PC-3 (cell line): ENCODE measurements around the gene ATP6AP1.

Experiments used
- CTCF ChIP-seq: fragments of 300-600 bp; sonication (generic); conservative IDR thresholded peaks from 2 replicates; pipeline ENCODE4 v1.5.1; 2017; ENCODE audit warnings: antibody characterized with exemption, low read depth, mild to moderate bottlenecking, low read length
- EZH2 ChIP-seq: fragments of 300-600 bp; sonication (generic); IDR thresholded peaks from one replicate; pipeline ENCODE4 v1.6.1; 2017; ENCODE audit warnings: antibody characterized with exemption, mild to moderate bottlenecking, low read length; ENCODE audit not compliant: unreplicated experiment
- EZH2phosphoT487 ChIP-seq: fragments of 300-600 bp; sonication (generic); IDR thresholded peaks from 2 replicates; pipeline ENCODE4 v1.6.1; 2018; ENCODE audit warnings: mild to moderate bottlenecking, antibody characterized with exemption, low read length, borderline replicate concordance

DNA sequence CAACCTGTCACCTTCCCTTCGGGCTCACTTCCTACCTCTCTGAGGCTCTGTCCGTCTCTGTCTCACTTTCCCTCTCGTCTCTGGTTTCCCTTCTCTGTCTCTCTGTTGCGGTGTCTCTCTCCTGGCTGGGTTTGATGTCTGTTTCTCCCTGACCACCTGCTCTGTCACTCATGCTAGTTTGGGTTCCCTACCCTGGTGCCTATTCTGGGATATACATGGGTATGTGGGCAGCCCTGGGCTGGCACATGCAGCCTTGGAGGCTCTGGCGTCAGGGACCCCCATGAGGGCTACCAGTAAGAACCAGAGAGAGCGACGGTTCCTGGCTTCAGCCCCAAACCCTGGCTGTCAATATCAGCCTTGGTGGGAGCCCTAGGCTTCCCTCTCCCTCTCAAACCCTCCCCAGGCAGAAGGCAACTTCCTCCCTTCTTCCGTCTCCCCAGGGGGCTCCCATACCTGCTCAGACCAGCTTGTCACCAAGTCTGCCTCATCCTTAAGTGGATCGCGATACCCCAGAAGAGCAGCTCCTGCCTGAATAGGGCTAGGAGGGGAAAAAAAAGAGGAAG is 19.7 kb upstream of the ATP6AP1 start:
- TF ChIP-seq CTCF (no peak), EZH2 (no peak), EZH2phosphoT487 (no peak)
